Suprapubic skin (tissue), 4 donors: Measurements from ENCODE around the gene GPRC5C. TPM values are rescaled to one million over a fixed set of nuclear protein-coding genes. Genes with fewer than 3 reads are reported as not detected.

Source experiments
- DNase-seq, 2 donors: peaks; one replicate each; pipeline ENCODE4 v3.0.0-alpha.2; 2019; ENCODE audit warnings: low spot score in 2 of 2
- H3K27ac ChIP-seq: fragments of 200-600 bp; sonication (generic); one replicate; pipeline ENCODE4 v1.5.1; 2019
- H3K27me3 ChIP-seq: fragments of 200-600 bp; sonication (generic); one replicate; pipeline ENCODE4 v1.5.1; 2019
- H3K36me3 ChIP-seq: fragments of 200-600 bp; sonication (generic); one replicate; pipeline ENCODE4 v1.5.1; 2019
- H3K4me1 ChIP-seq: fragments of 200-600 bp; sonication (generic); one replicate; pipeline ENCODE4 v1.5.1; 2019
- H3K4me3 ChIP-seq: fragments of 200-600 bp; sonication (generic); one replicate; pipeline ENCODE4 v1.5.1; 2019; ENCODE audit warnings: mild to moderate bottlenecking
- H3K9me3 ChIP-seq: fragments of 200-600 bp; sonication (generic); one replicate; pipeline ENCODE4 v1.5.1; 2019
- CTCF ChIP-seq, 2 donors: fragments of 200-600 bp in 1 of 2; fragments of 450-650 bp in 1 of 2; sonication (generic) in 1 of 2; IDR thresholded peaks; one replicate each; pipeline ENCODE4 v1.5.1; 2016 to 2019; ENCODE audit warnings: antibody characterized with exemption in 2 of 2, mild to moderate bottlenecking in 1 of 2, moderate library complexity in 1 of 2
- EP300 ChIP-seq: sonication (generic); formaldehyde crosslinking; IDR thresholded peaks from one replicate; pipeline ENCODE4 v1.6.1; 2017; ENCODE audit warnings: antibody characterized with exemption
- POLR2A ChIP-seq, 2 donors: fragments of 450-650 bp; IDR thresholded peaks; one replicate each; pipeline ENCODE4 v1.6.1; 2017; ENCODE audit warnings: antibody characterized with exemption in 2 of 2, mild to moderate bottlenecking in 2 of 2, moderate library complexity in 2 of 2
- POLR2AphosphoS5 ChIP-seq, 3 donors: sonication (generic); formaldehyde crosslinking; IDR thresholded peaks; one replicate each; pipeline ENCODE4 v1.6.1; 2017; ENCODE audit warnings: antibody characterized with exemption in 3 of 3
- WGBS: methylation state at CpG from one replicate; pipeline ENCODE4 v1.1.5; 2018; 5-methylcytosine and 5-hydroxymethylcytosine counted together
- total RNA-seq, 4 donors: library from RNA; depleted of rRNA; stranded (reverse); fragments of >200 nt; gene quantifications; one replicate each; pipeline ENCODE4 v1.1.0, GENCODE V29; 2016

Gene GPRC5C
- total RNA-seq, 4 donors from 2014 or later: 72.0 to 106 (median 91.5) TPM

GRCh38 chr17:74457820-74458166 is 25.9 kb downstream of the GPRC5C start:
- no peak for DNase-seq
- H3K36me3 ChIP-seq: no peaks in the 10 kb centered on the region
- H3K9me3 ChIP-seq: no peaks in the 10 kb centered on the region
- peaks cover 6% of the 10 kb centered on the region for H3K27me3 ChIP-seq
- H3K27ac ChIP-seq: no peak overlapping the region
- no peak overlapping the region for H3K4me3 ChIP-seq
- TF ChIP-seq CTCF (IDR thresholded peaks at IDR 0.05): no peak
- no peak for TF ChIP-seq POLR2AphosphoS5 (IDR thresholded peaks at IDR 0.05)
- no peak for TF ChIP-seq EP300
- H3K4me1 ChIP-seq: peaks cover 40% of the 10 kb centered on the region
- WGBS: 28% methylated on average over 6 of the region's 6 CpGs

- TF ChIP-seq CTCF (IDR thresholded peaks at IDR 0.05): no peak
- TF ChIP-seq POLR2A (IDR thresholded peaks at IDR 0.05): no peak
- TF ChIP-seq EP300: no peak
- TF ChIP-seq POLR2AphosphoS5 (IDR thresholded peaks at IDR 0.05): no peak
- H3K4me3 ChIP-seq: no peak overlapping the region
- no peak overlapping the region for H3K27ac ChIP-seq
- H3K4me1 ChIP-seq: peaks cover 30% of the 10 kb centered on the region
- 40% methylated on average over 3 of the region's 3 CpGs for WGBS
- no peaks in the 10 kb centered on the region for H3K9me3 ChIP-seq
- H3K27me3 ChIP-seq: peaks cover 6% of the 10 kb centered on the region
- DNase-seq: no peak
- H3K36me3 ChIP-seq: no peaks in the 10 kb centered on the region
These were observed 26.9 kb downstream of the GPRC5C start for GRCh38 chr17:74458835-74459234.

- Histone ChIP-seq H3K4me1 (peaks cover 22% of the 10 kb centered on the region), H3K36me3 (no peaks in the 10 kb centered on the region), H3K27ac (no peak overlapping the region), H3K27me3 (peaks cover 6% of the 10 kb centered on the region), H3K9me3 (no peaks in the 10 kb centered on the region), H3K4me3 (no peak overlapping the region)
- TF ChIP-seq EP300 (no peak), POLR2AphosphoS5 (IDR thresholded peaks at IDR 0.05) (no peak), POLR2A (IDR thresholded peaks at IDR 0.05) (no peak), CTCF (IDR thresholded peaks at IDR 0.05) (no peak)
- WGBS: 52% methylated on average over 6 of the region's 7 CpGs
- DNase-seq: no peak
These were observed 27.7 kb downstream of the GPRC5C start for GRCh38 chr17:74459622-74460021.

- H3K4me3 ChIP-seq: no peak overlapping the region
- DNase-seq: no peak
- no peaks in the 10 kb centered on the region for H3K9me3 ChIP-seq
- peaks cover 6% of the 10 kb centered on the region for H3K27me3 ChIP-seq
- no peak overlapping the region for H3K27ac ChIP-seq
- WGBS: 75% methylated on average over 2 of the region's 2 CpGs
- H3K36me3 ChIP-seq: no peaks in the 10 kb centered on the region
- peaks cover 16% of the 10 kb centered on the region for H3K4me1 ChIP-seq
- TF ChIP-seq POLR2A (IDR thresholded peaks at IDR 0.05) (no peak), POLR2AphosphoS5 (IDR thresholded peaks at IDR 0.05) (no peak), EP300 (no peak), CTCF (IDR thresholded peaks at IDR 0.05) (no peak)
These were observed 28.4 kb downstream of the GPRC5C start for GRCh38 chr17:74460241-74460640.

- H3K27ac ChIP-seq: no peak overlapping the region
- no peak for DNase-seq
- H3K4me1 ChIP-seq: peaks cover 11% of the 10 kb centered on the region
- 97% methylated on average over 7 of the region's 7 CpGs for WGBS
- TF ChIP-seq CTCF (IDR thresholded peaks at IDR 0.05) (no peak), EP300 (no peak), POLR2A (IDR thresholded peaks at IDR 0.05) (no peak), POLR2AphosphoS5 (IDR thresholded peaks at IDR 0.05) (no peak)
- no peak overlapping the region for H3K4me3 ChIP-seq
- H3K36me3 ChIP-seq: no peaks in the 10 kb centered on the region
- H3K9me3 ChIP-seq: no peaks in the 10 kb centered on the region
- peaks cover 10% of the 10 kb centered on the region for H3K27me3 ChIP-seq
These were observed 29.1 kb downstream of the GPRC5C start for GRCh38 chr17:74460996-74461395.
